WTC11 (cell line): ENCODE data around the gene TIMM22. TPM values are rescaled to one million over a fixed set of nuclear protein-coding genes. Genes with fewer than 3 reads are reported as not detected.

Experiments
- ATAC-seq: fragments of 200-7000 bp; cut with Tn5 transposase; 2 replicates; pipeline ENCODE4 v1.10.0; 2021; ENCODE audit warnings: mild to moderate bottlenecking, moderate library complexity
- CTCF ChIA-PET: fragments of 300-600 bp; sonication (Branson Sonifier 250); formaldehyde crosslinking; loops from one replicate; lab custom pipeline; 2021; ENCODE audit warnings: antibody characterized with exemption; lab: Charles Lee
- POLR2A ChIA-PET: fragments of 350-600 bp; sonication (Branson Sonifier 250); formaldehyde crosslinking; loops from one replicate; lab custom pipeline; 2021; ENCODE audit warnings: antibody characterized with exemption; lab: Charles Lee
- DNase-seq: peaks from one replicate; pipeline ENCODE4 v3.0.0; 2021; ENCODE audit warnings: low spot score
- H3K27ac Mint-ChIP-seq: 2 replicates; pipeline ENCODE4 v1.8.0; 2021; ENCODE audit warnings: mixed read lengths
- H3K27me3 Mint-ChIP-seq: 2 replicates; pipeline ENCODE4 v1.8.0; 2021; ENCODE audit warnings: low read depth, mild to moderate bottlenecking, moderate library complexity, mixed read lengths
- H3K36me3 Mint-ChIP-seq: 2 replicates; pipeline ENCODE4 v1.8.0; 2021; ENCODE audit warnings: mixed read lengths
- H3K4me1 Mint-ChIP-seq: 2 replicates; pipeline ENCODE4 v1.8.0; 2022; ENCODE audit warnings: mixed read lengths
- H3K4me3 Mint-ChIP-seq: 2 replicates; pipeline ENCODE4 v1.8.0; 2021; ENCODE audit warnings: mild to moderate bottlenecking, moderate library complexity, mixed read lengths
- H3K9me3 Mint-ChIP-seq: 2 replicates; pipeline ENCODE4 v1.8.0; 2021; ENCODE audit warnings: mixed read lengths
- AFF4 ChIP-seq: sonication (generic); formaldehyde crosslinking; IDR thresholded peaks from 2 replicates; pipeline ENCODE4 v1.8.1; 2023; ENCODE audit warnings: mild to moderate bottlenecking, missing genetic modification reagents, borderline replicate concordance
- ATF6 ChIP-seq: sonication (generic); formaldehyde crosslinking; IDR thresholded peaks from 2 replicates; pipeline ENCODE4 v1.8.1; 2023; ENCODE audit warnings: mild to moderate bottlenecking, missing genetic modification reagents
- CTCF ChIP-seq: fragments of 200-600 bp; IDR thresholded peaks from 2 replicates; pipeline ENCODE4 v1.8.0; 2022; ENCODE audit warnings: antibody characterized with exemption
- E2F4 ChIP-seq: sonication (generic); formaldehyde crosslinking; IDR thresholded peaks from 2 replicates; pipeline ENCODE4 v1.8.1; 2022; ENCODE audit warnings: low read depth, mild to moderate bottlenecking, moderate library complexity, missing genetic modification reagents, borderline replicate concordance
- ELF4 ChIP-seq: sonication (generic); formaldehyde crosslinking; IDR thresholded peaks from 2 replicates; pipeline ENCODE4 v1.8.1; 2022; ENCODE audit warnings: low read depth, mild to moderate bottlenecking, moderate library complexity, missing genetic modification reagents
- FOXJ3 ChIP-seq: sonication (generic); formaldehyde crosslinking; IDR thresholded peaks from 2 replicates; pipeline ENCODE4 v1.9.0; 2021; ENCODE audit warnings: missing genetic modification reagents, mild to moderate bottlenecking, borderline replicate concordance
- JAZF1 ChIP-seq: fragments of 250-450 bp; sonication (Bioruptor Pico); IDR thresholded peaks from 2 replicates; pipeline ENCODE4 v1.9.0; 2021; ENCODE audit warnings: moderate library complexity, mild to moderate bottlenecking, inconsistent platforms
- JUN ChIP-seq: sonication (generic); formaldehyde crosslinking; IDR thresholded peaks from 2 replicates; pipeline ENCODE4 v1.8.0; 2023; ENCODE audit warnings: mild to moderate bottlenecking, missing genetic modification reagents
- TEAD4 ChIP-seq: sonication (generic); formaldehyde crosslinking; IDR thresholded peaks from 2 replicates; pipeline ENCODE4 v1.8.0; 2022; ENCODE audit warnings: mild to moderate bottlenecking, missing genetic modification reagents
- ZNF396 ChIP-seq: fragments of 250-450 bp; sonication (Bioruptor Pico); IDR thresholded peaks from 2 replicates; pipeline ENCODE4 v1.8.0; 2021; ENCODE audit warnings: mild to moderate bottlenecking, moderate library complexity, borderline replicate concordance
- ZSCAN18 ChIP-seq: fragments of 250-450 bp; sonication (Bioruptor Pico); IDR thresholded peaks from 2 replicates; pipeline ENCODE4 v2.1.2; 2022; ENCODE audit warnings: mild to moderate bottlenecking, moderate library complexity
- total RNA-seq: library from RNA; stranded (reverse); gene quantifications from 3 replicates; pipeline ENCODE4 v1.2.3, GENCODE V29; 2021
- TF ChIP-seq, protein P1 (sequence below): sonication (generic); formaldehyde crosslinking; conservative IDR thresholded peaks from 2 replicates; pipeline ENCODE4 v1.8.1; 2023; ENCODE audit warnings: mild to moderate bottlenecking, low read depth, missing genetic modification reagents, moderate library complexity

TIMM22 gene
- total RNA-seq, 1 experiment from 2014 or later, result 18.0 TPM

- Mint-ChIP-seq H3K4me3 (no peak overlapping the region), H3K36me3 (peaks cover 33% of the 10 kb centered on the region), H3K27ac (no peak overlapping the region), H3K27me3 (no peaks in the 10 kb centered on the region), H3K4me1 (peaks cover 15% of the 10 kb centered on the region), H3K9me3 (no peaks in the 10 kb centered on the region)
- DNase-seq, result no peak
- ATAC-seq, result no peak
- ChIA-PET POLR2A (no interaction called here), CTCF (interaction anchor here (9.1 kb wide), 1 partner anchor 54 kb away, joined by 56 read pairs; no protein-coding TSS in a partner anchor)
- TF ChIP-seq ZNF396 (no peak), ZSCAN18 (CRISPR knock-in tag) (no peak), ATF6 (no peak), AFF4 (CRISPR knock-in tag) (no peak), E2F4 (CRISPR knock-in tag) (no peak), JAZF1 (no peak), JUN (CRISPR knock-in tag) (no peak), CTCF (no peak), FOXJ3 (CRISPR knock-in tag) (no peak), ELF4 (CRISPR knock-in tag) (no peak), TEAD4 (CRISPR knock-in tag) (no peak)
- TF ChIP-seq, protein P1, sequence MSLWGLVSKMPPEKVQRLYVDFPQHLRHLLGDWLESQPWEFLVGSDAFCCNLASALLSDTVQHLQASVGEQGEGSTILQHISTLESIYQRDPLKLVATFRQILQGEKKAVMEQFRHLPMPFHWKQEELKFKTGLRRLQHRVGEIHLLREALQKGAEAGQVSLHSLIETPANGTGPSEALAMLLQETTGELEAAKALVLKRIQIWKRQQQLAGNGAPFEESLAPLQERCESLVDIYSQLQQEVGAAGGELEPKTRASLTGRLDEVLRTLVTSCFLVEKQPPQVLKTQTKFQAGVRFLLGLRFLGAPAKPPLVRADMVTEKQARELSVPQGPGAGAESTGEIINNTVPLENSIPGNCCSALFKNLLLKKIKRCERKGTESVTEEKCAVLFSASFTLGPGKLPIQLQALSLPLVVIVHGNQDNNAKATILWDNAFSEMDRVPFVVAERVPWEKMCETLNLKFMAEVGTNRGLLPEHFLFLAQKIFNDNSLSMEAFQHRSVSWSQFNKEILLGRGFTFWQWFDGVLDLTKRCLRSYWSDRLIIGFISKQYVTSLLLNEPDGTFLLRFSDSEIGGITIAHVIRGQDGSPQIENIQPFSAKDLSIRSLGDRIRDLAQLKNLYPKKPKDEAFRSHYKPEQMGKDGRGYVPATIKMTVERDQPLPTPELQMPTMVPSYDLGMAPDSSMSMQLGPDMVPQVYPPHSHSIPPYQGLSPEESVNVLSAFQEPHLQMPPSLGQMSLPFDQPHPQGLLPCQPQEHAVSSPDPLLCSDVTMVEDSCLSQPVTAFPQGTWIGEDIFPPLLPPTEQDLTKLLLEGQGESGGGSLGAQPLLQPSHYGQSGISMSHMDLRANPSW (CRISPR knock-in tag), result no peak
- TF ChIP-seq, all 79 proteins: peak for 0
Measured at GRCh38 chr17:1001640-1002411, 4.9 kb downstream of the TIMM22 start.
